Right atrium auricular region (tissue), 2 donors: ENCODE measurements around the gene GARNL3. TPM values are rescaled to one million over a fixed set of nuclear protein-coding genes. Genes with fewer than 3 reads are reported as not detected.

Source experiments
- DNase-seq: peaks from one replicate; pipeline ENCODE4 v3.0.0-alpha.2; 2019; ENCODE audit warnings: low spot score
- H3K27ac ChIP-seq, 2 donors: fragments of 200-600 bp; sonication (generic); 1 replicate in 1 of 2; 2 replicates in 1 of 2; pipeline ENCODE4 v1.5.1; 2016 to 2019
- H3K27me3 ChIP-seq, 2 donors: fragments of 200-600 bp; sonication (generic); one replicate each; pipeline versions ENCODE4 v1.5.1 to v1.6.0; 2017 to 2019
- H3K36me3 ChIP-seq: fragments of 200-600 bp; sonication (generic); one replicate; pipeline ENCODE4 v1.5.1; 2016
- H3K4me1 ChIP-seq, 2 donors: fragments of 200-600 bp; sonication (generic); one replicate each; pipeline versions ENCODE4 v1.5.1 to v1.6.0; 2017 to 2019
- H3K4me3 ChIP-seq, 2 donors: fragments of 200-600 bp; sonication (generic); 1 replicate in 1 of 2; 2 replicates in 1 of 2; pipeline ENCODE4 v1.5.1; 2017 to 2019; ENCODE audit warnings: mild to moderate bottlenecking in 1 of 2, moderate library complexity in 1 of 2
- H3K9me3 ChIP-seq, 2 donors: fragments of 200-600 bp; sonication (generic); one replicate each; pipeline ENCODE4 v1.5.1; 2019
- total RNA-seq, 2 donors: library from RNA; depleted of rRNA; stranded (reverse); fragments of >200 nt; gene quantifications; one replicate each; pipeline ENCODE4 v1.1.0, GENCODE V29; 2016
- TF ChIP-seq, protein P1 (sequence below), 2 donors: fragments of 200-600 bp; sonication (generic); IDR thresholded peaks; one replicate each; pipeline ENCODE4 v1.5.1; 2019; ENCODE audit warnings: antibody characterized with exemption in 2 of 2

Gene GARNL3
- total RNA-seq, 2 donors from 2014 or later, result 8.9 to 17.7 TPM

DNA sequence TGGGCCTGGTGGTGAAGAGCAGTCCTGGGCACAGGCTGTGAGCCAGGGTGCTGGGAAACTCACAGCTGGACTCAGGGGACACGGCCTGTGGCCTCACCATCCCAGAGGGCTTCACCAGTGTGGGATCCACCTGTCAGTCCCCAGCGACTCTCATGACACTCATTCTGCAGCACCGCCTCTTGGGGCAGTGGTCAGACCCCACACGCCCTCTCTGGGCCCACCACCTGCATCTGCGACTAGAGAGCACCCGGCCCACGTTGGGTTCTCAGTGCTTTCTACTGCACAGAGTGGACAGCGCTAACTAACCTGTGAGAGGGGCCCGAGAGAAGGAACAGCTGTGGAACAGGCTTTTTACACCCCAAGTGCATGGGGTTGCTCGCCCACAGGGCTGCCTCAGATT is 45.8 kb upstream of the GARNL3 start:
- Histone ChIP-seq H3K27me3 (no peaks in the 10 kb centered on the region), H3K36me3 (no peaks in the 10 kb centered on the region), H3K27ac (no peak overlapping the region), H3K9me3 (no peaks in the 10 kb centered on the region), H3K4me3 (no peak overlapping the region), H3K4me1 (peaks cover 0 to 7% of the 10 kb centered on the region in 2 donors)
- no peak for DNase-seq
- TF ChIP-seq, protein P1, sequence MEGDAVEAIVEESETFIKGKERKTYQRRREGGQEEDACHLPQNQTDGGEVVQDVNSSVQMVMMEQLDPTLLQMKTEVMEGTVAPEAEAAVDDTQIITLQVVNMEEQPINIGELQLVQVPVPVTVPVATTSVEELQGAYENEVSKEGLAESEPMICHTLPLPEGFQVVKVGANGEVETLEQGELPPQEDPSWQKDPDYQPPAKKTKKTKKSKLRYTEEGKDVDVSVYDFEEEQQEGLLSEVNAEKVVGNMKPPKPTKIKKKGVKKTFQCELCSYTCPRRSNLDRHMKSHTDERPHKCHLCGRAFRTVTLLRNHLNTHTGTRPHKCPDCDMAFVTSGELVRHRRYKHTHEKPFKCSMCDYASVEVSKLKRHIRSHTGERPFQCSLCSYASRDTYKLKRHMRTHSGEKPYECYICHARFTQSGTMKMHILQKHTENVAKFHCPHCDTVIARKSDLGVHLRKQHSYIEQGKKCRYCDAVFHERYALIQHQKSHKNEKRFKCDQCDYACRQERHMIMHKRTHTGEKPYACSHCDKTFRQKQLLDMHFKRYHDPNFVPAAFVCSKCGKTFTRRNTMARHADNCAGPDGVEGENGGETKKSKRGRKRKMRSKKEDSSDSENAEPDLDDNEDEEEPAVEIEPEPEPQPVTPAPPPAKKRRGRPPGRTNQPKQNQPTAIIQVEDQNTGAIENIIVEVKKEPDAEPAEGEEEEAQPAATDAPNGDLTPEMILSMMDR (IDR thresholded peaks at IDR 0.05), result no peak

DNA sequence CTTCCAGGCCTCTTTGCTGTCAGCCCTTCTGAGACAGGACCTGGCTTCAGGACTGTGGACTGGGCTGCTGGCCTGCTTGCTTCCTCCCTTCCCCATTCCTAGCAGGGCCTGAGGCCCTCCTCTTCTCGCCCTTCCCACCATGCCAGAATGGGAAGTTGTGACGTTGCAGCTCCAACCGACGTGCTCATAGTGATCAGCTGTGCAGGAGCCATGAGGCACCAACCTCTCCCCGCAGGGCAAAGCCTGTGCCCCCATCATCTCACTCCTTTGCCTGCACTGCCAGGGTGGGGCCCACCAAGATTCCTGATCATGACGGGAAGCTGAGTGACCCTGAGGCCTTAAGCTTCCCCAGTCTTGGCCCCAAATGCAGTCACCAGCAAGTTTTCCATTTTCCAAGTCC is 45.1 kb upstream of the GARNL3 start:
- DNase-seq, result no peak
- peaks cover 0 to 12% of the 10 kb centered on the region in 2 donors for H3K4me1 ChIP-seq
- H3K27me3 ChIP-seq, result no peaks in the 10 kb centered on the region
- H3K27ac ChIP-seq, result no peak overlapping the region
- TF ChIP-seq, protein P1 (IDR thresholded peaks at IDR 0.05), result no peak
- no peaks in the 10 kb centered on the region for H3K9me3 ChIP-seq
- H3K4me3 ChIP-seq, result no peak overlapping the region
- no peaks in the 10 kb centered on the region for H3K36me3 ChIP-seq

DNA sequence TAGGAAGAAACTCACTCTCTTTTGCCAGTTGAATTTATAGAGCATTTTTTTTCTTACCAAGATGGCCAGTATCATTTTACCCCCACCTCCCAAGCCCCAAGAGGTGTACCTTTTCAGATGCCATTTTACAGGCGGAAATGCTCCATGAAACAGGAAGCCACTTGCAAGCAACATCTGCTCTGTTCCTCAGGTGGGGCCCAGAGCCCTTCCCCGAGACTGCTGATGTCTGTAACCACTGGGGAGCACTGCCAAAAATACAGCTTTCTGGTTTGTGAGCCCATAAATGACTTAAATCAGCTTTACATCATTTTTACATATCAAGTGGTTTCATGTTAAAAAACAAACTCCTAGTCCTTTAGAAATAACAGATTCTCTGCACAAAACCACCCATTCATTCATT is 42.9 kb upstream of the GARNL3 start:
- no peak overlapping the region for H3K27ac ChIP-seq
- H3K4me1 ChIP-seq, result peaks cover 0 to 16% of the 10 kb centered on the region in 2 donors
- H3K36me3 ChIP-seq, result no peaks in the 10 kb centered on the region
- TF ChIP-seq, protein P1 (IDR thresholded peaks at IDR 0.05), result no peak
- no peaks in the 10 kb centered on the region for H3K9me3 ChIP-seq
- H3K27me3 ChIP-seq, result no peaks in the 10 kb centered on the region
- no peak overlapping the region for H3K4me3 ChIP-seq
- DNase-seq, result no peak

DNA sequence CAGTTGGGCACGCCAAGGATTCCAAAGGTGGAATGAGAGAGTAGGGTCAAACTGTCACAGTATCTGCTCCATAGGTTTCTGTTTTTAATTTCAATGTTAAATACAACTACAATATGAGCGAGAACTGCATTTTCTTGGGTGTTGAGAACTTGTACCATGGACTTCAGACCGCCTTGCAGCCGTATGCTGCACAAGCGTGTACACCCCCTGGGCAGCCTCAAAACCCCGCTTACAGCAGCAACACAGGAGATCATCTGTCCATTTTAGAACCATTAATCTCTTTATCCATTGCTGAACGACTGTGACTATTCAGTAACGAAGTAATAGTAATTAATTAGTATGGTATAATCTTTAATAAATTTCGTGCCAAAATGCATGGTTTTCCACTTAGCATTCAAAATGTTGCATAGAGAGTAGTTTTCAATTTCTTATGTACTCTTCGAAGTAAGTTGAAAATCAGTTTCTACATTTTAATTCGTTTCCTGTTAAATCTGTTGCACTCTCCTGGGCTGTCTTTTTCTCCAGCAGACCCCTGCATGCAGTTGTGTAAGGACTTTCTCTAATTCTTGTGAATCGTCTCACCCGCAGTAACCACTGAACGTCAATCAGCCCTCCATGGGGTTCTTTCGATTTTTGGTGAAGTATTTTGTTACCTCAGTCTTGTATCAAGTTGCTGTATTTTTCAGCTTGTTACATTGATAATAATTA is 42.0 kb upstream of the GARNL3 start:
- Histone ChIP-seq H3K27ac (no peak overlapping the region), H3K4me3 (no peak overlapping the region), H3K27me3 (no peaks in the 10 kb centered on the region), H3K4me1 (peaks cover 0 to 17% of the 10 kb centered on the region in 2 donors), H3K36me3 (no peaks in the 10 kb centered on the region), H3K9me3 (no peaks in the 10 kb centered on the region)
- DNase-seq, result no peak
- TF ChIP-seq, protein P1 (IDR thresholded peaks at IDR 0.05), result no peak

DNA sequence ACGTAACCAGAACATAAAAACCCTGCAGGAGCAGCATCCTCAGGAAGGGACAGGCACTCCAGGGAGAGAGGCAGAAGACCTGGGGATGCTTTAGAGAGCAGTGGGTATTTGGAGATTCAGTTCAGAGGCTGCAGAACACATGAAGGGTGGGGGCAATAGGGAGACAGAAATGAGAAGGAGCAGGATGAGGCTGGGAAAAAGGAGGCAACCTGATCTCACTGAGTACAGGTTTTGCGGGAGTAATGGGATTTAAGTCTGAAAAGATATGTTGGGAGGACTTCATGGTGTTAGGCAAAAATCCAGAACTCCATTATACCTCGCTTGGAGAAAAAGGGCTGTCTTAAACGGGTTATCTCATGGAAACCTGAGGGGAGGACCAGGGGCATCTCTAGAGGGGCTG is 41.3 kb upstream of the GARNL3 start:
- Histone ChIP-seq H3K36me3 (no peaks in the 10 kb centered on the region), H3K4me1 (peaks cover 0 to 17% of the 10 kb centered on the region in 2 donors), H3K9me3 (no peaks in the 10 kb centered on the region), H3K27me3 (no peaks in the 10 kb centered on the region), H3K27ac (no peak overlapping the region), H3K4me3 (no peak overlapping the region)
- TF ChIP-seq, protein P1 (IDR thresholded peaks at IDR 0.05), result no peak
- DNase-seq, result no peak

DNA sequence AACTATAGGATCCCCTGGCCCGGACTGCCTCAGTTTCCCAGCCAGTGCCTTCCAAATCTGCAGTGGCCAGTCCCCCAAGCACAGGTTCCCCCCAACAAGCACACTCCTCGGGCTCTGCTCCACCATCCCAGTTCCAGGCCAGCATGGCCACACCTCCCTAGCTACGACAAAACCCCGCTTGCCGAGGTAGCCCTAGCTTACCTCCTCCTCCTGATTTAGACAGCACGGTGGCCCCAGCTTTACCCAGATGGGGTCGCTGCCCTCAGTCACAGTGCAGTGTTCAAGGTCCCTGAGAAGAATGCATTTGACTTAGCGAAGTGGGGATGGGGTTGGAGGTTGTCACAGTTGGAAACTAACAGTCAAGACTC is 40.8 kb upstream of the GARNL3 start:
- DNase-seq, result no peak
- Histone ChIP-seq H3K9me3 (no peaks in the 10 kb centered on the region), H3K4me3 (peak overlapping the region; percentile 45 to 77), H3K27ac (peak overlapping the region in 1 of 2 donors; percentile 66), H3K36me3 (no peaks in the 10 kb centered on the region), H3K4me1 (peaks cover 0 to 17% of the 10 kb centered on the region in 2 donors), H3K27me3 (no peaks in the 10 kb centered on the region)
- TF ChIP-seq, protein P1 (IDR thresholded peaks at IDR 0.05), result no peak
